Endothelial cell of umbilical vein (primary cell): ENCODE data around the gene CENPP. TPM values are rescaled to one million over a fixed set of nuclear protein-coding genes. Genes with fewer than 3 reads are reported as not detected.

Experiments used
- BruUV-seq: library from RNA; stranded (reverse); fragments of 400-500 nt; replicated peaks from 2 replicates; lab custom pipeline; 2021; lab: Mats Ljungman, UMichigan
- CTCF ChIA-PET: fragments of 300-600, 350-600 bp; sonication (Branson Sonifier 250); formaldehyde crosslinking; loops from one replicate; lab custom pipeline; 2021; ENCODE audit warnings: antibody characterized with exemption, inconsistent platforms; lab: Charles Lee
- POLR2A ChIA-PET: fragments of 300-600, 350-600 bp; sonication (Branson Sonifier 250); formaldehyde crosslinking; loops from one replicate; lab custom pipeline; 2021; ENCODE audit warnings: antibody characterized with exemption, inconsistent platforms; lab: Charles Lee
- DNase-seq: peaks from one replicate; pipeline ENCODE4 v3.0.0-alpha.2; 2011; ENCODE audit warnings: low read depth, low spot score
- FAIRE-seq: peaks from 2 replicates; lab custom pipeline; 2011; peaks lifted over from hg19 to GRCh38; lab: Jason Lieb, UNC
- H2AFZ ChIP-seq: 2 replicates; pipeline ENCODE4 v1.6.0; 2012; ENCODE audit warnings: low read depth, low read length, control low read depth, inconsistent platforms
- H3K27ac ChIP-seq: 2 replicates; pipeline ENCODE4 v1.5.1; 2011; ENCODE audit warnings: low read depth, mild to moderate bottlenecking, control low read depth, low read length, moderate library complexity; ENCODE audit not compliant: insufficient read depth
- H3K27me3 ChIP-seq, 2 experiments: 2 replicates each; pipeline versions ENCODE4 v1.6.0 to v1.6.1; 2011; ENCODE audit warnings: low read length in 2 of 2, mixed read lengths in 1 of 2; ENCODE audit not compliant: control insufficient read depth in 2 of 2, insufficient read depth in 2 of 2
- H3K36me3 ChIP-seq, 2 experiments: 2 replicates in 1 of 2; 3 replicates in 1 of 2; pipeline ENCODE4 v1.5.1; 2011; ENCODE audit warnings: low read length in 2 of 2, mild to moderate bottlenecking in 1 of 2, moderate library complexity in 1 of 2; ENCODE audit not compliant: control insufficient read depth in 2 of 2, insufficient read depth in 2 of 2; ENCODE audit errors: extremely low read depth in 1 of 2
- H3K4me1 ChIP-seq: 3 replicates; pipeline ENCODE4 v1.5.1; 2011; ENCODE audit warnings: mild to moderate bottlenecking, low read length; ENCODE audit not compliant: control insufficient read depth, insufficient read depth; ENCODE audit errors: extremely low read depth
- H3K4me2 ChIP-seq: 2 replicates; pipeline ENCODE4 v1.6.1; 2011; ENCODE audit warnings: low read length, control low read depth, mixed read lengths; ENCODE audit not compliant: insufficient read depth
- H3K4me3 ChIP-seq, 3 experiments: fragments of 200-600 bp in 1 of 3; sonication (generic), shearing (Covaris generic) in 1 of 3; replicated peaks in 1 of 3; 2 replicates each; pipeline ENCODE4 v1.5.1; 2011 to 2016; ENCODE audit warnings: control low read depth in 3 of 3, low read length in 3 of 3, mild to moderate bottlenecking in 2 of 3, inconsistent platforms in 1 of 3, low read depth in 1 of 3, moderate library complexity in 1 of 3; ENCODE audit not compliant: insufficient read depth in 1 of 3
- H3K79me2 ChIP-seq: 2 replicates; pipeline ENCODE4 v1.6.0; 2012; ENCODE audit warnings: low read length, inconsistent platforms; ENCODE audit not compliant: control insufficient read depth, insufficient read depth
- H3K9ac ChIP-seq: replicated peaks from 2 replicates; pipeline ENCODE3; 2011; ENCODE audit warnings: low read length, control low read depth; ENCODE audit not compliant: insufficient read depth; ENCODE audit errors: extremely low read depth
- H3K9me1 ChIP-seq: replicated peaks from 3 replicates; pipeline ENCODE4 v1.6.0; 2011; ENCODE audit warnings: mild to moderate bottlenecking, low read length; ENCODE audit not compliant: control insufficient read depth, insufficient read depth; ENCODE audit errors: extremely low read depth
- H3K9me3 ChIP-seq: replicated peaks from 2 replicates; pipeline ENCODE4 v1.5.1; 2012; ENCODE audit warnings: low read length, inconsistent platforms; ENCODE audit not compliant: control insufficient read depth, insufficient read depth
- H4K20me1 ChIP-seq: replicated peaks from 2 replicates; pipeline ENCODE3; 2011; ENCODE audit warnings: mild to moderate bottlenecking, low read length; ENCODE audit not compliant: control insufficient read depth, insufficient read depth; ENCODE audit errors: extremely low read depth
- EZH2 ChIP-seq: IDR thresholded peaks from 2 replicates; pipeline ENCODE4 v1.6.1; 2012; ENCODE audit warnings: borderline replicate concordance, low read depth, mild to moderate bottlenecking, moderate library complexity, low read length, inconsistent platforms; ENCODE audit not compliant: severe bottlenecking
- FOS ChIP-seq: IDR thresholded peaks from 2 replicates; pipeline ENCODE4 v1.6.1; 2011; ENCODE audit warnings: mild to moderate bottlenecking, low read length, moderate library complexity, borderline replicate concordance; ENCODE audit not compliant: insufficient read depth
- GATA2 ChIP-seq: IDR thresholded peaks from 2 replicates; pipeline ENCODE4 v1.7.0; 2011; ENCODE audit warnings: low read depth, mild to moderate bottlenecking, moderate library complexity, mixed read lengths, low read length; ENCODE audit not compliant: insufficient read length, insufficient read depth
- JUN ChIP-seq: IDR thresholded peaks from 2 replicates; pipeline ENCODE4 v1.6.1; 2011; ENCODE audit warnings: borderline replicate concordance, low read depth; ENCODE audit not compliant: insufficient read length, insufficient read depth
- MYC ChIP-seq: IDR thresholded peaks from one replicate; pipeline ENCODE4 v1.6.1; 2011; ENCODE audit warnings: mild to moderate bottlenecking, low read depth, low read length
- POLR2A ChIP-seq: IDR thresholded peaks from 2 replicates; pipeline ENCODE4 v1.6.1; 2012; ENCODE audit warnings: low read depth, mild to moderate bottlenecking, control low read depth, low read length
- POLR2AphosphoS5 ChIP-seq: IDR thresholded peaks from 2 replicates; pipeline ENCODE4 v1.6.1; 2012; ENCODE audit warnings: low read depth, mild to moderate bottlenecking, control low read depth, low read length, moderate library complexity; ENCODE audit not compliant: insufficient read depth
- dilution Hi-C: fragments of 300-500 bp; cut with MboI; formaldehyde crosslinking; loops from one replicate; pipeline ENCODE4 v1.15.0; 2019; ENCODE audit warnings: low sequenced_read_pairs; ENCODE audit not compliant: extremely low pct_ligation_motif_present
- intact Hi-C: fragments of 100-400 bp; cut with micrococcal nuclease; formaldehyde crosslinking; loops from one replicate; pipeline ENCODE4 v1.10.0; 2022
- polyA plus RNA-seq, 4 experiments: library from polyadenylated mRNA; depleted of rRNA in 3 of 4; stranded (reverse) in 3 of 4; unstranded in 1 of 4; fragments of >200 nt; gene quantifications; 2 replicates each; pipeline versions ENCODE4 v1.2.1 to v1.2.3, GENCODE V29; 2011 to 2012; ENCODE audit warnings: missing spikeins in 1 of 4
- total RNA-seq: library from RNA; stranded (reverse); gene quantifications from 2 replicates; pipeline ENCODE4 v1.2.3, GENCODE V29; 2021
- TF ChIP-seq, protein P1 (sequence below): IDR thresholded peaks from 2 replicates; pipeline ENCODE4 v1.6.1; 2011; ENCODE audit not compliant: insufficient read depth, insufficient read length
- TF ChIP-seq, protein P2 (sequence below), 2 donors: IDR thresholded peaks; 1 replicate in 1 of 2; 2 replicates in 1 of 2; pipeline ENCODE4 v1.5.1; 2011; ENCODE audit warnings: low read length in 2 of 2, mild to moderate bottlenecking in 2 of 2, moderate library complexity in 2 of 2, control low read depth in 1 of 2, inconsistent platforms in 1 of 2, low read depth in 1 of 2; ENCODE audit not compliant: insufficient read depth in 1 of 2; ENCODE audit errors: extremely low read depth in 1 of 2

The CENPP gene
- total and polyA plus RNA-seq, 2 donors (not counting 3 experiments of a cell fraction or from before 2014, with no cell fraction given), result 1.2 to 12.0 TPM

DNA sequence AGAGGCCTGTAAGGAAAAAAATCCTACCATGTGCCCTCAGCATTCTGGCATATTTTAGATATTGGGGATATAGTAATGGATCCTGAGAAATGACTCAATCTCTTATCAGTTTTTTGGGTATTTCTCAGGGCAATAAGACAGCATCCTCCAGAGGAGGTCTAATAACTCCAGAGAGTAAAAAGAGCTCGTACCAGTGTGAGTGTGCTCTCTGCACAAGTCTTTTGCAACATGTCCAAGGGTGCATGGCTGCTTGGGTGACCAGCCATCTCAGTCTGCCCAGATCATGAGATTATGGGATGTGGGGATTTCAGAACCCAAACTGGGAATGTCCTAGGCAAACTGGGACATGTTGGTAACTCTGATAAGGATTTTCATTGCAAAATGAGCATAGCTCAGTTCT lies 141.3 kb downstream of the CENPP start:
- BruUV-seq, result no TSS peak
- no peak overlapping the region for H3K27ac ChIP-seq
- dilution Hi-C loops (no loop called here), intact Hi-C loops (no loop called here)
- no peak overlapping the region for H2AFZ ChIP-seq
- H3K27me3 ChIP-seq, result no peaks in the 10 kb centered on the region
- FAIRE-seq, result no peak
- no peak overlapping the region for H3K4me3 ChIP-seq
- POLR2A ChIA-PET, result no interaction called here
- no peak for DNase-seq
- TF ChIP-seq POLR2A, result no peak
- TF ChIP-seq, protein P1, sequence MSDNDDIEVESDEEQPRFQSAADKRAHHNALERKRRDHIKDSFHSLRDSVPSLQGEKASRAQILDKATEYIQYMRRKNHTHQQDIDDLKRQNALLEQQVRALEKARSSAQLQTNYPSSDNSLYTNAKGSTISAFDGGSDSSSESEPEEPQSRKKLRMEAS, result no peak
- no peak for TF ChIP-seq MYC
- no peak for TF ChIP-seq JUN
- TF ChIP-seq FOS, result no peak
- TF ChIP-seq POLR2AphosphoS5, result no peak
- TF ChIP-seq, protein P2, sequence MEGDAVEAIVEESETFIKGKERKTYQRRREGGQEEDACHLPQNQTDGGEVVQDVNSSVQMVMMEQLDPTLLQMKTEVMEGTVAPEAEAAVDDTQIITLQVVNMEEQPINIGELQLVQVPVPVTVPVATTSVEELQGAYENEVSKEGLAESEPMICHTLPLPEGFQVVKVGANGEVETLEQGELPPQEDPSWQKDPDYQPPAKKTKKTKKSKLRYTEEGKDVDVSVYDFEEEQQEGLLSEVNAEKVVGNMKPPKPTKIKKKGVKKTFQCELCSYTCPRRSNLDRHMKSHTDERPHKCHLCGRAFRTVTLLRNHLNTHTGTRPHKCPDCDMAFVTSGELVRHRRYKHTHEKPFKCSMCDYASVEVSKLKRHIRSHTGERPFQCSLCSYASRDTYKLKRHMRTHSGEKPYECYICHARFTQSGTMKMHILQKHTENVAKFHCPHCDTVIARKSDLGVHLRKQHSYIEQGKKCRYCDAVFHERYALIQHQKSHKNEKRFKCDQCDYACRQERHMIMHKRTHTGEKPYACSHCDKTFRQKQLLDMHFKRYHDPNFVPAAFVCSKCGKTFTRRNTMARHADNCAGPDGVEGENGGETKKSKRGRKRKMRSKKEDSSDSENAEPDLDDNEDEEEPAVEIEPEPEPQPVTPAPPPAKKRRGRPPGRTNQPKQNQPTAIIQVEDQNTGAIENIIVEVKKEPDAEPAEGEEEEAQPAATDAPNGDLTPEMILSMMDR (IDR thresholded peaks at IDR 0.05; ENCODE audit: extremely low read depth in 1 of 2, insufficient read depth in 1 of 2, low read depth in 1 of 2, low read length in 2 of 2), result no peak
- TF ChIP-seq EZH2, result no peak
- TF ChIP-seq GATA2, result no peak
- H3K36me3 ChIP-seq, result no peaks in the 10 kb centered on the region
- CTCF ChIA-PET, result no interaction called here
- no peaks in the 10 kb centered on the region for H3K4me1 ChIP-seq
- no peaks in the 10 kb centered on the region for H3K9me3 ChIP-seq
- no peaks in the 10 kb centered on the region for H3K79me2 ChIP-seq
- no peaks in the 10 kb centered on the region for H3K9me1 ChIP-seq
- H3K4me2 ChIP-seq, result no peak overlapping the region
- H3K9ac ChIP-seq, result no peak overlapping the region
- H4K20me1 ChIP-seq, result no peaks in the 10 kb centered on the region
